HG03196 (cell line): ENCODE results near the gene CFDP1.
"Not testable (repeated sequence)": the region's sequence is repeated elsewhere in the genome, so short reads cannot be mapped to it uniquely, and the experiment has no call there.

Experiments used
- ATAC-seq: cut with Tn5 transposase; IDR thresholded peaks from one replicate; pipeline ENCODE4 v1.9.1; 2021; ENCODE audit not compliant: unreplicated experiment

The CFDP1 gene

DNA sequence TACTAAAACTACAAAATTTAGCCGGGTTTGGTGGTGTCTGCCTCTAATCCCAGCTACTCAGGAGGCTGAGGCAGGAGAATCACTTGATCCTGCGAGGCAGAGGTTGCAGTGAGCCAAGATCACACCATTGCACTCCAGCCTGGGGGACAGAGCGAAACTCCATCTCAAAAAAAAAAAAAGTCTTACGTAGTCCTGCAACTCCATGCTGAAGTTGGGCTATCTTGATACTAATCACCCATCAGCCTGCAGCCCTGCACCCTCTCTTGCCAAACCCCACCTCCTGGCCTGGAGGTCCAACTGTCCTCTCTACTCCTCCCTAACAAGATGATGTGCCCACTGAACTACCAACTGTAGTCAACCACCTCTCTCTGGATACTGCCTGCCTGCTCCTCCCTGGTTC lies 26.4 kb upstream of the CFDP1 start:
- no peak for ATAC-seq

DNA sequence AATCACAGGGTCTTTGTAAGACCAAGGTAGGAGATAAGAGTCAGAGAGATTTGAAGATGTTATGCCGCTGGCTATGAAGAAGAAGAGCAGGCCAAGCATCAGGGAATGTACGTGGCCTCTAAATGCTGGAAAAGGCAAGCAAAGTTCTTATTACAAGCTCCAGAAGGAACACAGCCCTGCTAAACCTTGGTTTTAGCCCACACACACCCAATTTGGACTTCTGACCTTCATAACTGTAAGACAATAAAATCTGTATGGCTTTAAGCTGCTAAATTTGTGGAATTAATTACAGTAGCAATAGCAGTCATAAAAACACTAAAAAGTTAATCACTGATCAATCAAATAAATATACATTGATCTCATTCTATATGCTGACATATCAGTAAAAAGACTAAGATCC lies 25.1 kb upstream of the CFDP1 start:
- ATAC-seq: no peak

DNA sequence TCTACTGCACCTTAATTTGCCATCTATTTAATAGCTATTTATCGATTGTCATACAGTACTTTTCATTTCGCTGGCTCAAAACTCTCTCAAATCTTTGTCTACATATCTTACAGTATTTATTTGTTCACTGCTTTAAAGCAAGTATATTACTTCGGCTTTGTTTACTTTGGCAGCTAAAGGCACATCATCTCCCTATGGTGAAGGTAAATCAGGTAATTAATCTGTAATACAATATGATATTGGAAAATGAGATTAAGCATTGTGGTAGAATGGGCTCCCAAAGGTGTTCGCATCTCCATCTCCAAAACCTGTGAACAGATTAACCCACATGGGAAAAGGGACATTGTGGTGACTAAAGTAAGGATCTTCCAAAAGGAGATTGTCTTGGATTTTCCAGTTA lies 24.7 kb upstream of the CFDP1 start:
- ATAC-seq: no peak

DNA sequence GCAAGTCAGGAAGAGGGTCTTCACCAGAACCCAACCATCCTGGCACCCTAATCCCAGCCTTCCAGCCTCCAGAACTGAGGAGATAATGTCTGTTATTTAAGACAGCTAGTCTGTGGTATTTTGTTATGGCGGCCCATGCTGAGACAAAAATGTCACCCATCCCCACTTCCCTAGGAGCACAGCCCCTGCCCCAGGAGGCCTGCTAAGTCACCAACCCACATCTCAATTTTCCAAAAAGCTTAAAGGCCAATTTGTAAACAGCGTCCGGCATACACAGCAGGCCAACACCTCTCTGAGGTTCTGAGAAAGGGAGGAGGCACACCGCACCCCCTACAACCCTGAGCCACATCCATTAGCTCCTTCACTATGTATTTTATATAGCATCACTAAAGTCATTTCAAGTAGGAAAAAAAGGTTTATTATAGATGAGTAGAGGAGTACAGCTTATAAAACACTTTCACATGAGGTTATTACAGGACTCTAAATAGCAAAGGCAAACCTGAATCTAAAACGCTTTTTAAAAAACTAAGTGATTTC lies 24.2 kb upstream of the CFDP1 start:
- ATAC-seq: no peak

DNA sequence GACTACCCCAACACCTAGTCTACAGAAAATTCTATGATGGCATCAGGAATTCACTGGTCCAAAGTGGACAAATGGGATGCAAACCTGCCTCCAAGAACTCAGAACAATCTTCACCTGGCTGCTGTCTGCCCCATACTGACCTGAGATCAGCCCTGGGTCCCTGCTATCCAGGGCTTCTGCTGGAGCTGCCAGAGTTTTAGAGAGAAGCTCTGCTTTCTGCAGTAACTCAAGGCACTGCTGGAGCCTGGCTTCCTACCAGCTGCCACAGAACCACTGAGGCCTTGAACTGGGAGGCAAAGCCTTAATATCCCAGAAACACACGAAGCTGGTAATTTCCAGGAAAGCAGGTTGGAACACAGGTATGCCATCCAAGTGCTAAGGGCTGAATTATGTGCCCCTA lies 23.7 kb upstream of the CFDP1 start:
- no peak for ATAC-seq

DNA sequence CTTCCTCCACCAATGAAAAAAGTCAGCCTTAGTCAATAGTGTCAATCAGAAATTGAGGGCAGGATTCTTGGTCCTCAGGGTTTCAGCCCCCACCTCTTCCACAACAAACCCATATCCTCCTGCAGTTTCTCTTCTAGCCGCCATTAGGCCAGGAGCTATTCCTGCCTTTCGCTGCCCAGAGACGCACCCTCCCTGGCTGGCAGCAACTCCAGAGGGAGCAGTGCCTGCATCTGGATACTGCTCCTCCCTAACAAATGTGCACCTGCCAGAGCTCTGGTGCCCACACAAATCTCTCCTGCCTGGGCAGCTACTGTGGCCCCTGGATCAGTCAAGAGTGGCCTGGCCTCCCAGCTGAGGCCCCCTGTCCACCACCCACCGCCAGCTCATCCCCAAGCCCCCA lies 23.2 kb upstream of the CFDP1 start:
- ATAC-seq: not testable (repeated sequence)

DNA sequence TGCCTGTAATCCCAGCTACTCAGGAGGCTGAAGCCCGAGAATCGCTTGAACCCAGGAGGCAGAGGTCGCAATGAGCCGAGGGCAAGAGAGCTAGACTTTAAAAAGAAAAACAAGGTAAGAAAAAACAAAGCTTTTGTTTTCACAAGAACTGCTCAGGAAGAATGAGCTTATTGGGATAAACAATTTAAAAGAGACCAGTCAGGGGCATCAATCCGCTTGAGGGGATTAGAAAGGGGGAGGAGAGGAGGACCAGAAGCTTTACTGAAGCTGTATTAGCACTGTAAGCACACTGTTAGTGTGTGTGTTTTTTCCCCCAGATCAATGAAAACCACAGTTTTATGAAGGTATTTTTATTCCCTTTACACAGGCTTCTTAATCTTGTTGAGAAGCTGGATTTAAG lies 22.4 kb upstream of the CFDP1 start:
- no peak for ATAC-seq

DNA sequence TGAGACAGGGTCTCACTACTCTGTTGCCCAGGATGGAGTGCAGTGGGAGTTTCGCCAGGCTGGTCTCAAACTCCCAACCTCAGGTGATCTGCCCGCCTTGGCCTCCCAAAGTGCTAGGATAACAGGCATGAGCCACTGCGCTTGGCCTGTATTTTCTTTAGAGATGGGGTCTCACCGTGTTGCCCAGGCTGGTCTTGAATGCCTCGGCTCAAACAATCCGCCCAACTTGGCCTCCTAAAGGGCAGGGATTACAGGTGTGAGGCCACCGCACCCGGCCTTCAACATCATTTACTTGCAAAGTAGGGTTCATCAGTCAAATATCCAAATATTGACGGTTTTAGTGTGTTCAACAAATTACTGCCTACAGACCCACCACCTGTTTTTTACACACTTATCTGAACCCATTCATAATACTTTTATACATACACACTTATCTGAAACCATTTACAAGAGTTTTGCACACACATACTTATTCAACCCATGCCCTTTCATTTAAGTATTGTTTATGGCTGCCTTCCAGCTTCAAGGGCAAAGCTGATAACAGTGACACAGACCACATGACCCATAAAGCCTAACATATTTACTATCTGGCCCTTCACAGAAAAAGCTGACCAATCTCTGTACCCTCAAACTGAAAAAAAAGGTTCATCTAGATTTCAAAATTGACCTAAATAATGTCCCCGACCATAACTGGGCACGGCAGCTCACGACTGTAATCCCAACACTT lies 19.3 kb upstream of the CFDP1 start:
- ATAC-seq: no peak

DNA sequence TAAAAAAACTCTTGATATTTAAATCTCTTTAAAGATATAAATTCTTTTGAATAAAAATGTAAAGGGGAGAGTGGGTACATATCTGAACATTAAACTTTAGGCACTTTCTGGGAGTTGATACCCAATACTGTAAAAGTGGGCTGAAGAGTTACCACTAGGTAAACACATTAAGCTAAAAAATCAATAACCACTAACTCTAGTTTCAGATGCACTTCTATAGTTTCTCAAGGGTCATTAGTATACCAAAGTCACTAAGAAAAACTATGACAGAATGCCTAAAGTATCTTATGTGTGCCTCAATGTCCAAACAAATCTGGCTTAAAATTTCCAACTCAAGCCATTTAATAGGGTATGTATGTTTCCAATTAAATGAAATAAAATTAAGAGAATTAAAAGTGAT lies 13.1 kb upstream of the CFDP1 start:
- no peak for ATAC-seq

DNA sequence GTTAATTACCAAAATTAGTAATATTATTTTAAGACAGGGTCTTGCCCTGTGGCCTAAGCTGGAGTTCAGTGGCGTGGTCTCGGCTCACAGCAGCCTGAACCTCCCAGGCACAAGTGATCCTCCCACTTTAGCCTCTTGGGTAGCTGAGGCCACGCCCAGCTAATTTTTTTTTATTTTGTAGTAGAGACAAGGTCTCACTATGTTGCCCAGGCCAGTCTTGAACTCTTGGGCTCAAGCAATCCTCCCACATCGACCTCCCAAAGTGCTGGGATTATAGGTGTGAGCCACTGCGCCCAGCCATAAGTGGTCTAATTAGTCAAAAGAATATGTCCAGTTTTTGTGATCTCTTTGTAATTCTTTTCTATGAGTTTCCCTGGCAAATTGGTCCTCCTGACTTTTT lies 12.0 kb upstream of the CFDP1 start:
- no peak for ATAC-seq

DNA sequence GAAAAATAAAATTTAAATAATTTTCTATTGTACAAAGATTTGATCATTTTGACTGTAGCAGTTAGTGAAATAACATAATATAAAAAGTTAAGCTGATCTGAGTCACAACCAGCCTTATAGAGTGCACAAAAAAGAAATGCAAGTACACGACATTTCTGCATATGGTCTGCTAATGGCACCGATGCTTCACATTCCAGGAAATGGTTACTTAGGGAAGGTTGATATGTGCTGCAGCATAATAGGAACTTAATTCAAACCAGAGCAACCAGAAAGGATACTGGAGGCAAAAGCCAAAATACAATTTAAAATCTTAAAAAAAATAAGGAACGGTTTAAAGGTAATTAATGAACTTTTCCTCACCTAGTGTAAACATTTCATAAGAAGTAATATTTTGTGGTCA lies 10.0 kb upstream of the CFDP1 start:
- no peak for ATAC-seq

DNA sequence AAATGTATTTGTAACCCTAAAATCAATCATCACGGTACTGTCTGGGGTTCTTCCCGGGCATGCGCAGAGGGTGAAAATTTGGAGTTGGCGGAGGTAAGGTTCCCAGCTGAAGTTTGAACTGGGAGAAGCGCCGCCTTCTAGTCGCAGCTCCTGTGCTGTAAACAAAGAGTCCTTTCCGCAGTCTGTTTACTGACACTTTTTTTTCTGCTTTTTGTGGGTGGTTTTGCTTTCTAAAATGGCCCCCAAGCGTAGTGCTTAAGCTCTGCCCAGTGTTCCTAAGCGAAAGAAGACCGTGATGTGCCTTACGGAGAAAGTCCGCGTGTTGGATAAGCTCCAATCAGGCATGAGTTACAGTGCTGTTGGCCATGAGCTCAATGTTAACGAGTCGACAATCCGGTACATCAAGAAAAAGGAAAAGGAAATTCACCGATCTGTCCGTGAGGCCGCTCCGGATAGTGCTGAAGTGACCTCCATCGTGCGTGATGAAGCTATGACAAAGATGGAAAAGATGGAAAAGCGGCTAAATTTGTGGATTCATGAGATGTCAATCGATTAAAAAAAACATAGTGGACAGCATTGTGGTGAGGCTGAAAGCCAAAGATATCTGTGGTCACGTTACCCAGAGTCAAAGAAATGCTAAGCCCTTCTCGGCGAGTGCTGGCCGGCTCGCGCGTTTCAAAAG lies 570 bp upstream of the CFDP1 start:
- peak; percentile 72 for ATAC-seq

DNA sequence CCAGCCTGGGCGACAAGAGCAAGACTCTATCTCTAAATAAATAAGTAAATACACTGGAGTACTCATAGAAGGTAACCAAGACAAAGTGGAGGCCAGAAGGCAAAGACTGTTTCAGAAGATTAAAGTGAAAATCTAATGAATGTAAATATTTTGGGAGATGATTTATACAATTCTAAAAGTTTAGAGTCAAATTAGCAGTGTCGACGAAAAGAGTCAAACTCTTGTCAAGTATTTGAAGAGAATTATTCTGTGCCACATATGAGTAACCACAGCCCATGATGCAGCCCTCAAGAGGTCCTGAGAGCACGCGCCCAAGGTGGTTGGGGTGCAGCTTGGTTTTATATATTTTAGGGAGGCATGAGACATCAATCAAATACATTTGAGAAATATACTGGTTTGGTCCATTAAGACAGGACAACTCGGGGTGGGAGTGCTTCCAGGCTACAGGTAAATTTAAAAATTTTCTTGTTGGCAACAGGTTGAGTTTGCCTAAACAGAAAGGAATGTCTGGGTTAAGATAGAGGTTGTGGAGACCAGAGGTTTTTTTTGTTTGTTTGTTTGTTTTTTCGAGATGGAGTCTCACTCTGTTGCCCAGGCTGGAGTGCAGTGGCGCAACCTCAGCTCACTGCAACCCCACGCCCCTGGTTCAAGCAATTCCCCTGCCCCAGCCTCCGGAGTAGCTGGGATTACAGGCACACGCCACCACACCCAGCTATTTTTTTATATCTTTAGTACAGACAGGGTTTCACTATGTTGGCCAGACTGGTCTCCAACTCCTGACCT lies 3.5 kb downstream of the CFDP1 start:
- no peak for ATAC-seq

DNA sequence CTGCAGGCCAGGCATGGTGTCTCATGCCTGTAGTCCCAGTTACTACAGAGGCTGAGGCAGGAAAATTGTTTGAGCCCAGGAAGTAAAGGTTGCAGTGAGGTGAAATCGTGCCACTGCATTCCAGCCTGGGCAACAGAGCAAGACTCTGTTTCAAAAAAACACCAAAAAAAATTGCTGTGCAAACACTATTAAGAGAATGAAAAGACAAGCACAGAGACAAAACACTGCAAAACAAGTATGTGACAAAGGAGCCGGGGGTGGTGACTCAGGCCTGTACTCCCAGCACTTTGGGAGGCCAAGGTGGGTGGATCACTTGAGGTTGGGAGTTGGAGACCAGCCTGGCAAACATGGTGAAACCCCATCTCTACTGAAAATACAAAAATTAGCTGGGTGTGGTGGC lies 6.8 kb downstream of the CFDP1 start:
- not testable (repeated sequence) for ATAC-seq

DNA sequence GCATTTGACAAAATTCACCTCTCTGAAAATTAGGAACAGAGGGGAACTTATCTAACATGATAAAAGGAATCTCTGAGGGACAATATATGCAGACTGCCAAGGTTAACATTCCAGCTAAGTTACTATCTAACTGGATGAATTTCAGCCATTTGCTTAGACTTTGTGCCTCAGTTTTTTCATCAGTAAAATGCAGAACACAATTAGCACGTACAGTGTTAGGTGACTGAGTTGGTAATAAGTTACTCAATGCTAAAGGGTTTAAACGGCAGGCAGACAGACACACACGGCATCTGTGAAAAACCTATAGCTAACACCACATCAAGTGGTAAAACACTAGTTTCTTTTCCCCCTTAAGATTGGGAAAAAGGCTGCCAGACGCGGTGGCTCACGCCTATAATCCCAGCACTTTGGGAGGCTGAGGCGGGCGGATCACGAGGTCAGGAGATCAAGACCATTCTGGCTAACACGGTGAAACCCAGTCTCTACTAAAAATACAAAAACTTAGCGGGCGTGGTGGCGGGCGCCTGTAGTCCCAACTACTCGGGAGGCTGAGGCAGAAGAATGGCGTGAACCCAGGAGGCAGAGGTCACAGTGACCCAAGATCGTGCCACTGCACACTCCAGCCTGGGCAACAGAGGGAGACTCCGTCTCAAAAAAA lies 9.1 kb downstream of the CFDP1 start:
- not testable (repeated sequence) for ATAC-seq

DNA sequence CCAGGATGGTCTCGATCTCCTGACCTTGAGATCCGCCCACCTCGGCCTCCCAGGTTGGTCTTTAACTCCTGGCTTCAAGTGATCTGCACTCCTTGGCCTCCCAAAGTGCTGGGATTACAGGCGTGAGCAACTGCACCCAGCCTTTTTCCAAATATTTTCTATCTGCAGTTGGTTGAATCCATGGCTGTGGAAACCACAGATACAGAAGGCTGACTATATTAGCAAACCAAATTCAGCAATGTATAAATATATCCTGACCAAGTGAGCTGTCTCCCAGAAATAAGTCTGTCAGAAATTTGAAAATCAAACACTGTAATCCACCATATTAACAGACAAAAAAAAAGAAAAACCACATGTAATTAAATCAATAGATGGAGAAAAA lies 9.6 kb downstream of the CFDP1 start:
- no peak for ATAC-seq

DNA sequence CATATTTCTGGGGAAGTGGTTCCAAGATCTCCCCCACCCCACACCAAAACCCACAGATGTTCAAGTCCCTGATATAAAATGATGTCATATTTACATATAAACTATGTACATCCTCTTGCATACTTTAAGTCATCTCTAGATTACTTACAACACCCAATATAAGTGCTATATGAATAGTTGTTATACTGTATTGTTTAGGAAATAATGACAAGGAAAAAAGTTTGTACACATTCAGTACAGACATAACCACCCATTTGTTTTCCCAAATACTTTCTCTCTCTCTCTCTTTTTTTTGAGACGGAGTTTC lies 11.5 kb downstream of the CFDP1 start:
- ATAC-seq: no peak

DNA sequence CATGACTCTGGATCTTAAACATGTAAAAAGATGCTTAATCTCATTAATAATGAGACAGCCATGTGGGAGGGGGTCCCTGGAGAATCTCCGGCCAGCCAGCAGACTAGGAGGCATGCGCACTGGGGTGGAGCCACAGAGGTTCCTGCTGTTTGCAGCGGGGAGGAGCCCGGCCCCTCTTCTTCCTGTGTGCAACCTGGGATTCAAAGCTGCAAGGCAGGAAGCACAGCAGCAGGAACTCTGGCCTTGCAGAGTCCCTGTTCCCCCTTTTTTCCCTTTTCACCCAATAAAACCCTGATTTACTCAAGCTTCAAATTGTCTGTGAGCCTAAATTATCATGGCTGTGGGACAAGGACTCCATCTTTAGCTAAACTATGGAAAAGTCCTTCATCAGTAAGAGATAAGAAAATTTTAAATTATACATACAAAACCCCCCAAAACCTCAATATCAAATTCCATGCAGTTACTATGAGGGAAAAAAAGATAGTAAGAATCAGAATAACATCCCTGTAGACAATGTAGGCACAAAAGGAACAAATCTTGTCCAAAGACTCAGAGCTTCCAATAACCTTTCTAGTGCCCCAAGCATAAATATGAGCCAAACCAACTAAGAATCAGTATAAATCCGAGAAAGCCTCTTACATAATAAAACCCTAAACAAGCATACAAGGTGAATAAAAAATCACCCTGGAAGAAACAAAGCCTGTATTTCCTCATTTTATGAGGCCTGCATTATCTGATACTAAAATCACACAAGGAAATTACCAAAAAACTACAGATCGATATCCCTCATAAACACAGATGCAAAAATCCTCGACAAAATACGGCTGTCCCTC lies 12.1 kb downstream of the CFDP1 start:
- ATAC-seq: peak; percentile 88

DNA sequence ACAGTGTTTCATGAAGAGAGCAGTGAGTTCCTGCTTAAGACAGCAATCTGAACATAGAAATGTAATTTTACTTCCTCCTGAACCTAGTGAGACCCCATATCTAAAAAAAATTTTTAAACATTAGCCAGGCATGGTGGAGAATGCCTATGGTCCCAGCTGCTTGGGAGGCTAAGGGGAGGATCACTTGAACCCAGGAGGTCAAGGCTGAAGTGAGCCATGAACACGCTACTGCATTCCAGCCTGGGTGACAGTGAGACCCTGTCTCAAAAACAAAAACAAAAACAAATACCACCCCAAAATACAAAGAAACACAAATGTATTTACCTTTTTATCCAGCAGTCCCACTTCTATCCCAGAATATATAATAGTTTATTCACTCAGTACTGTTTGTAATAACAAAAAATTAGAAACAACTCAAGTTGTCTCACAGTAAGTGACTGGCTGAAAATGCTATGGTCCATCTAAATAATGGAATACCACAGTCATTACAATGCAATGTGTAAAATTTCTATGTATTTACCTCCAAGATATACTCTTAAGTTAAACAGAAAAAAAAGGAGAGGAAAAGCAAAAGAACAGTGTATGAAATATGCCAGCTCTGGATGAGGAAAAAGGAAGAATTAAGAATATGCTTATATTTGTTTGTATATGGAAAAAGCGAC lies 16.3 kb downstream of the CFDP1 start:
- ATAC-seq: no peak
